22Rv1 (cell line): Measurements from ENCODE around the gene SVBP.

Source experiments
- H3K27ac ChIP-seq: fragments of 450-650 bp; 2 replicates; pipeline ENCODE4 v1.5.1; 2017
- ZFX ChIP-seq: fragments of 450-650 bp; IDR thresholded peaks from 2 replicates; pipeline ENCODE4 v1.6.1; 2017; ENCODE audit warnings: antibody characterized with exemption, borderline replicate concordance
- TF ChIP-seq, protein P1 (sequence below): fragments of 450-650 bp; IDR thresholded peaks from 2 replicates; pipeline ENCODE4 v1.5.1; 2017; ENCODE audit warnings: mild to moderate bottlenecking

The SVBP gene

DNA sequence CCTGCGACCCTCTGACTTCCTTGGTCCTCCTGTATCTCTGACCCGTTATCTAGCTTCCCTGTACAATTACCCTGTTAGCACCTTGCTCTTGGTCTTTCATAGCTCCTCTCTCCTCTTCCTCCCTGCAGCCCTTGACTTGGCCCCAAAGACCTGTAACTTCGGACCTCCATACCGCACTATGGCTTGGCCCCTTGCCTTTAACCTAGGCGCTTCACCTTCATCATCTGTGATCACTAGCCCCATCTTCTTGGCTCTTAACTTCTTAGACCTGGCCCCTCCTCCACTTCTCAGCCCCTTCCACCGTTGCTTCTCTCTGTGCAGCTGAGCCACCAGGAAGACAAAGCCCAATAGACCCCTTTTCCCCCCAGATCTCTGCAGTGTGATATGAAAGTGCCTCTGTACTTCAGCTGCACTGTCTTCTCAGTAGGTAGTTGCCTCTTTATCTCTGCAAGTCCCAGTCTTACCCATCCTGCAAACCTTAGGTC lies 30.0 kb upstream of the SVBP start:
- H3K27ac ChIP-seq = peak overlapping the region; percentile 60
- no peak for TF ChIP-seq ZFX
- TF ChIP-seq, protein P1, sequence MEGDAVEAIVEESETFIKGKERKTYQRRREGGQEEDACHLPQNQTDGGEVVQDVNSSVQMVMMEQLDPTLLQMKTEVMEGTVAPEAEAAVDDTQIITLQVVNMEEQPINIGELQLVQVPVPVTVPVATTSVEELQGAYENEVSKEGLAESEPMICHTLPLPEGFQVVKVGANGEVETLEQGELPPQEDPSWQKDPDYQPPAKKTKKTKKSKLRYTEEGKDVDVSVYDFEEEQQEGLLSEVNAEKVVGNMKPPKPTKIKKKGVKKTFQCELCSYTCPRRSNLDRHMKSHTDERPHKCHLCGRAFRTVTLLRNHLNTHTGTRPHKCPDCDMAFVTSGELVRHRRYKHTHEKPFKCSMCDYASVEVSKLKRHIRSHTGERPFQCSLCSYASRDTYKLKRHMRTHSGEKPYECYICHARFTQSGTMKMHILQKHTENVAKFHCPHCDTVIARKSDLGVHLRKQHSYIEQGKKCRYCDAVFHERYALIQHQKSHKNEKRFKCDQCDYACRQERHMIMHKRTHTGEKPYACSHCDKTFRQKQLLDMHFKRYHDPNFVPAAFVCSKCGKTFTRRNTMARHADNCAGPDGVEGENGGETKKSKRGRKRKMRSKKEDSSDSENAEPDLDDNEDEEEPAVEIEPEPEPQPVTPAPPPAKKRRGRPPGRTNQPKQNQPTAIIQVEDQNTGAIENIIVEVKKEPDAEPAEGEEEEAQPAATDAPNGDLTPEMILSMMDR = no peak

DNA sequence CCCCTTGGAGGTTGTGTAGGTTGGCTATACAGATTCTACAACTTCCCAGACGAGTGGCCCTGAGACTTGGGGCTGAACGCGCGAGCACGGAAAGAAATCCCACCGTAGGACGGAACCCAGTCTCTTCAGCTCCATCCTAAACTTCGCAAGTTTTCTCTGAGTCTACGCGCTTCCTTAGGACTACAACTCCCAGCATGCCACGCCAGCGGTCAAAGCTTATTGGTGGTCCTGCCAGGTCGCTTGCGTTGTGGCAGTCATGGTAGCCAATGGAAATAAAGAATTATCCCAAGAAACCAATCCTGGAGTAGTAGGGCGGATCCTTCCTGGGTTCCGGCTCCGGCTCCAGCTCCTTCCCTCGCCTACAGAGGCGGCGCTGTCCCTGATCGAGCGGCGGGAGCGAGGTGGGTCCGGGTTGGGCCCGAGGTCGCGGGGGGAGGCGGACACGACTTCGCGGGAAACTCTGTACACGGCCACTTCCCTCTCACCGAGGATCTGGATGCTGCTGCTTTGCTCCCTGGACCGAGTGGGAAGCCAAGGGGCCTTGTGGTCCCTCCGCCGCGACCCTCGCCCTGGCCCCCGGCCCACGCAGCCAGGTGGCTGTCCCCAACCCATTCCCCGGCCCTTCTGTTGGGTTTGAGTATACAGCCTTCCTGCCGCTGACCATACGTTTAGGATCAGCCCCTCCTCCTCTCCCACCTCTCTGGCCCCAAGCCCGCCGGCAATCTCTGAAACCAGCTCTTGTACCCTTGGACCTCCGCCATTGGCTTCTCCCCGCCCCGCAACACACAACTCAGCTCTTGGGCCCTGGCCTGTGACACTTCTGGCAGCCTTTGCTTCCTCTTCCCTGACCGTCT lies 29.3 kb upstream of the SVBP start, which contains the start of gene ZNF691:
ZNF691 (plus strand) TSS at position 357 of the 854 bp plus-strand sequence. CDS start 3,046 bp downstream, outside the sequence.
- H3K27ac ChIP-seq = peak within 1 kb of the TSS; percentile 60
- no peak for TF ChIP-seq ZFX
- TF ChIP-seq, protein P1 = peak; percentile 68

DNA sequence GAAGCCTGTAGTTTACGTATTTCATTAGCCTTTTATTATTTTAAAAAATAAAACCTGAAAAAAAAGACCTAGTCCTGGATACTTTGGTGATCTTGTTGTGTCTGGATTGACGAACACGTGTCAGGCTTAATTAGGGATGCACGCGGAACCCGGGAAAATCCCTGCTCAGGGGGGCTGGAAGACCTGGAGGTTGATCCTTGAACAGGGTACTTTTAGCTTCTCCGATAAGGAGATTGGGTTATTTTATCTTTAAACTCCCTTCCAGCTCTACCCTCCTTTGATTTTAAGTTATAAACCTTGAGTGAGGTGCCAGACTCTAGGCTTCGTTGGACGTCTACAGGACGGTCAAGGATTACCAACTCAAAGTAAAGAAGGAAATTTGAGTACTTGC lies 28.7 kb upstream of the SVBP start:
- no peak for TF ChIP-seq ZFX
- TF ChIP-seq, protein P1 = no peak
- H3K27ac ChIP-seq = peak overlapping the region; percentile 60; the same call in 1 of the 2 replicates

DNA sequence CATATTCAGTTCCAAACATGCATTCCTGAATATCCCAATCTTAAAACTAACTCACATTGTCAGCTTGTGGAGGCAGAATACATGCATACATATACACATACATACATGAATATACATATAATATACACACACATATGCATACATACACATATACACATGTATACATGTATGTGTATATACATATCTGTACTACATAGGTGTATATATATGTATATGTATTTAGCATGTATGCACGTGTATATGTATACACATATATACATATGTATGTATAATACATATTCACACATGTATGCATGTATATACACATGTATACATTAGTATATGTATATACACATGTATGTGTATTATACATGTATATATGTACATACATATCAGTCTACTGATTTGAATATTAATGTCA lies 28.0 kb upstream of the SVBP start:
- TF ChIP-seq ZFX = no peak
- TF ChIP-seq, protein P1 = no peak
- H3K27ac ChIP-seq = no peak overlapping the region

DNA sequence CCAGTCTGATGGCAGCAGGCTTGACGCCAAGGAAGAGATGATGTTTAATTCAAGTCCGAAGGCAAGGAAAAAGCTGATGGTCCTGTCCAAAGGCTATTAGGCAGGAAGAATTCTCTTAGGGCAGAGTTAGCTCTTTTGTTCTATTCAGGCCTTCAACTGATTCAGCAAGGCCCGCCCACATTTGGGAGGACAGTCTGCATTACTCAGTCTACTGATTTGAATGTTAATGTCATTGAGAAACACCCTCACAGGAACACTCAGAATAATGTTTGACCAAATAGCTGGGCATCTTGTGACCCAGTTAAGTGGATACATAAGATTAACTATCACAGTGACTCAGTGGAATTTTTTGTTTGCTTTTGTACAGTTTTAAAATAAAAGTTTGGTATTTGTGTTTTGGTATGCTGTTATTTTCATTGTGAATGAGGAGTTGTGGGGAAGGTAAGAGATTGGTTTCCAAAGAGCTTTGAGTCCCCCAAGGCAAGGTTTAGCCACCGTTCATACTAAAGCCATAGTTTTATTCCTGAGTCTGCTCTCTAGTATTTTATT lies 27.5 kb upstream of the SVBP start:
- no peak for TF ChIP-seq ZFX
- TF ChIP-seq, protein P1 = no peak
- no peak overlapping the region for H3K27ac ChIP-seq

DNA sequence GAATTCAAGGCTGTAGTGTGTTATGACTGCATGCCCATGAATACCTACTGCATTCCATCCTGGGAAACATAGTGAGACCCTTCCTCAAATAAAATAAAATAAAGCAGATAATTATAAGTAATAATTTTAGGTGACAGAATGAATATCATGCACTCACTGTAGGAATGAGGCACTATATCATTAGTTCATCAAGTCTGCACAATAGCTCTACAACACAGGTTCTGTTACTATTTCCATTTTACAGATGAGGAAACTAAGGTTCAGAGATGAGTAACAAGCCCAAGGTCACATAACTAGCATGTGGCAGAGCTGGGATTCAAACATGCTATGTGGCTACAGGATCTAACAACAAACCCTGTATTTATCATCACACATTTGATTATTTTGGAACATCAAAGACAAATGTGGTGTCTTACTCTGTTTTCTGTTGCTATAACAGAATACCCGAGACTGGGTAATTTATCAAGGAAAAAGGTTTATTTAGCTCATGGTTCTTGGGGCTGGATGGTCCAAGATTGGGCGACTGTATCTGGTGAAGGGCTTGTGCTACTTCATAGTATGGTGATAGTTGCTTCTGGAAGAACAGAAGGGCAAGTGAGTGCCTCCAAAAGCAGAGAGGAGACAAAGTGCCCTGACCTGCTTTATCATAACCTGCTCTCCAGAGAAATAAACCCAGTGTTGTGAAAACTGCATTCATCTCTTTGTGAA lies 24.4 kb upstream of the SVBP start:
- TF ChIP-seq, protein P1 = no peak
- TF ChIP-seq ZFX = no peak
- H3K27ac ChIP-seq = no peak overlapping the region
